SK-N-DZ (cell line): ENCODE results near the gene SLC30A2.

Experiments
- DNase-seq: peaks from one replicate; pipeline ENCODE4 v3.0.0-alpha.2; 2015; ENCODE audit warnings: low spot score

Gene SLC30A2

GRCh38 chr1:26070296-26070962 lies 24.5 kb upstream of the SLC30A2 start:
- DNase-seq = no peak

- no peak for DNase-seq
Observed at GRCh38 chr1:26069941-26070295, 24.0 kb upstream of the SLC30A2 start.

GRCh38 chr1:26067432-26067911 lies 21.6 kb upstream of the SLC30A2 start, which contains the start of gene TRIM63:
TSS of gene TRIM63 (minus strand) at chr1:26067630. CDS start at chr1:26067494, 136 bp downstream.
- no peak for DNase-seq

GRCh38 chr1:26066857-26067256 lies 20.9 kb upstream of the SLC30A2 start:
- no peak for DNase-seq

- DNase-seq = no peak
Observed at GRCh38 chr1:26066160-26066559, 20.2 kb upstream of the SLC30A2 start.

- DNase-seq = no peak
Observed at GRCh38 chr1:26064553-26064952, 18.6 kb upstream of the SLC30A2 start.

GRCh38 chr1:26060832-26061574 lies 15.1 kb upstream of the SLC30A2 start:
- no peak for DNase-seq

- DNase-seq = no peak
Observed at GRCh38 chr1:26059906-26060305, 14.0 kb upstream of the SLC30A2 start.

GRCh38 chr1:26058052-26058595 lies 12.2 kb upstream of the SLC30A2 start:
- DNase-seq = no peak

- no peak for DNase-seq
Observed at GRCh38 chr1:26057189-26057588, 11.3 kb upstream of the SLC30A2 start.

GRCh38 chr1:26055041-26055440 lies 9.1 kb upstream of the SLC30A2 start:
- no peak for DNase-seq

- DNase-seq = no peak
Observed at GRCh38 chr1:26053718-26054560, 8.0 kb upstream of the SLC30A2 start.

- no peak for DNase-seq
Observed at GRCh38 chr1:26050248-26050640, 4.3 kb upstream of the SLC30A2 start.

GRCh38 chr1:26049531-26050247 lies 3.8 kb upstream of the SLC30A2 start:
- no peak for DNase-seq

- no peak for DNase-seq
Observed at GRCh38 chr1:26047278-26047874, 1.5 kb upstream of the SLC30A2 start.

GRCh38 chr1:26046246-26047095 lies 553 bp upstream of the SLC30A2 start:
- DNase-seq = no peak

GRCh38 chr1:26044971-26045721 lies 772 bp downstream of the SLC30A2 start:
- no peak for DNase-seq

GRCh38 chr1:26044414-26044813 lies 1.5 kb downstream of the SLC30A2 start:
- no peak for DNase-seq

- no peak for DNase-seq
Observed at GRCh38 chr1:26043765-26044164, 2.2 kb downstream of the SLC30A2 start.
